T-helper 2 cell (primary cell): ENCODE results near the gene OXLD1.
A peak's percentile ranks its signal among the peaks of the same experiment; 100 is the strongest.

ENCODE experiments used
- DNase-seq, 5 experiments: peaks; one replicate each; pipeline versions ENCODE4 v3.0.0 to v3.0.0-alpha.2; 2012 to 2022

Gene OXLD1

DNA sequence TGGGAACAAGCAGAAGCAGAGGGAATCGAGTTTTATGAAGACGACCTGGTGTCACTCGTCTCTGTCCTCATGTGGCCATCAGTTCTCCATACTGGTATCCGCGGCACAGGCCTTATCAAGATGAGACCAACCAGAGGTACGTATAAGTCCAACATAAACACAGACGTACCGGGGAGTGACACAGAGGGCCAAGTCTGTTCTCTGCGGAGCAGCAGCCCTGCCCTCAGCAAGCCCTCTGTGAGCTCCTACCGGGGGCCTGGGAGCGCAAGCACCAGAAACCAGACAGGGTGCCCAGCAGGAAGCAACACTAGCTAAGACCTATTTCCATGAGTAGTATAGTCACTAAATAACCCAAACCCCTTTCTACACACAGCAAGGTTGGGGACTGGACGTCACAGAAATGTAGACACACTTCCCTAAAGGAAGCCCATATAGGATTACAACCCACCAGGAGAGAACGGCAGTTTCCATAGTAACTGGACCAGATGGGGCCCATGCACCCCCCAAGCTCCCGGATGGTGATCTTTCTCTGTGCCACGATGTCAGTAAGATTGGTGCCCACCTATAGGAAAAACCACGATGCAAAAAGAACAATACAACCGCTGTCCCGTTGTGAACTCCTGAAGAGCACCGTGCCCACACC is 16.3 kb upstream of the OXLD1 start:
- DNase-seq, result no peak

DNA sequence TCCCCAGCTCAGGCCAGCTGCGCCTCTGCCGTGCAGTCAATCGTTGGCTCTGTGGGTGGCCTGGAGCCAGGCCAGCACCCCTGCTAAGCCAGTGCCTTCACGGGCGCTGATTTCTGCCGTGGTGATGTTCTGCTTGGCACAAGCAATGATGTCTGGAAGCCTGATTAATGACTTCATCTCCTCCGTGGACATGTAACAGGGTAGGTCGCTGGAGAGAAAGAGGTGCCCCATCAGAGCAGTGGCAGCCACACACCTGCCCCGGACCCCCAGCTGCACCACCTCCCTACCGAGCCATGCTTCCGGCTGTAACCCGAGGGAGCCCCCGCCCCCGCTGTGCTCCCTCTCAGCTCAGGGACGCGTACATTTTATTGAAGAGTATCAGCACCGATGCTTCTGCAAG is 15.3 kb upstream of the OXLD1 start:
- no peak for DNase-seq

DNA sequence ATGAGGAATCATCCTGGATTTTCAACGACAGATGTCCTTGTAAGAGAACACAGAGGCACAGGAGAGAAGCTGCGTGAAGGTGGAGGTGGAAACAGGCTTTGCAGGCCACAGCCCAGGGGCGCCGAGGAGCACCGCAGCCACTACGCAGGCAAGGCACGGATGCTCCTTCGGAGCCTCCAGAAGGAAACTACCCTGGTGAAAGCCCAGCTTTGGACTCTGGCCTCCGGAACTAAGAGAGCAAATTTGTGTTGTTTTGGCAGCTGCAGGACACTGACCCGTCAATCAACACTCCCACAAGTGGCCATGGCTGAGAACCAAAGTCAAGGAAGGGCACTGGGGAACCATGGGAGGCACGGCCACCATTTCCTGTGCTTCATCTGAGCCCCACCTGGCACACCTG is 13.7 kb upstream of the OXLD1 start:
- DNase-seq, result no peak

DNA sequence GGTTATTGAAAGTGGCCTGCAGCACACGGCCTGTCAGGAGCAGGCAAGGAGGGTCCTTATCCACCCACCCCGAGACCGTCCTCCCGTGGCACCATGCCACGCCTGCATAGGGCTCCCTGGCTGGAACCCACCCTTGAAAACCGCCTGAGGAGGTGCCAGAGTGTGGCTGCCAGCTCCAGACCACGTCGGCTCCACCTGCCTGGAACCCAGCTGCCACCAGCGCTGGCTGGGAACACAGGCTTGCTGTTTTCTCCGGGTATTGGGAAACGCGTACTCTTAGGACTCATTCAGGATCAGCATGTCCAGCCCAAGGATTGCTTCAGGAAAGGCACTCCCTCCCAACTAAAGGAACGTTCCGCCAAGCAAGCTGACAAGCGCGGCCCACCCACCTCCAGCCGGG is 10.5 kb upstream of the OXLD1 start:
- no peak for DNase-seq

DNA sequence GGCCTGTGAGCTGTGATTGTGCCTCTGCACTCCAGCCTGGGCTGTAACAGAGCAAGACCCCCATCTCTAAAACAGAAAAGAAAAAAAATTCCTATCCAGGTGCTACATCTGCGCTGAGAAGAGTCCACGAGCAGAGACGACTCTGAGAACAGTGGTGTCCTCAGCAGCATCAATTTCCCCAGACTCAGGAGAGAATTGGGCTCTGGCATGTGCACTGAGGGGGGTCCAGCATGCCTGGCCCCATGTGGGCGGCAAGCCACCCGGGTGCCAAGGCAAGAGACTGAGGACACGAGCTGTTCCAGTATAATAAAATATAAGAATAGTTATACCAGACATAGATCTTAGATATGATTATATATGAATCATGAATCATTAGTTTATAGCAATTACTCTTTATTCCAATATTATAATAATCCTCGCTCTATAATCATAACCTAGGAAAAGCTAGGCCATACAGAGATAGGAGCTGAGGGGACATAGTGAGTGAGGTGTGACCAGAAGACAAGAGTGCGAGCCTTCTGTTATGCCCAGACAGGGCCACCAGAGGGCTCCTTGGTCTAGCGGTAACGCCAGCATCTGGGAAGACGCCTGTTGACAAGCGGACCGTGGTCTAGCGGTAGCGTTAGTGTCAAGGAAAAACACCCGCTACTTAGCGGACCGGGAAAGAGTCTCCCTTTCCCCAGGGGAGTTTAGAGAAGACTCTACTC is 9.3 kb upstream of the OXLD1 start:
- peak in 2 of 5 experiments; percentile 10 to 29 for DNase-seq

DNA sequence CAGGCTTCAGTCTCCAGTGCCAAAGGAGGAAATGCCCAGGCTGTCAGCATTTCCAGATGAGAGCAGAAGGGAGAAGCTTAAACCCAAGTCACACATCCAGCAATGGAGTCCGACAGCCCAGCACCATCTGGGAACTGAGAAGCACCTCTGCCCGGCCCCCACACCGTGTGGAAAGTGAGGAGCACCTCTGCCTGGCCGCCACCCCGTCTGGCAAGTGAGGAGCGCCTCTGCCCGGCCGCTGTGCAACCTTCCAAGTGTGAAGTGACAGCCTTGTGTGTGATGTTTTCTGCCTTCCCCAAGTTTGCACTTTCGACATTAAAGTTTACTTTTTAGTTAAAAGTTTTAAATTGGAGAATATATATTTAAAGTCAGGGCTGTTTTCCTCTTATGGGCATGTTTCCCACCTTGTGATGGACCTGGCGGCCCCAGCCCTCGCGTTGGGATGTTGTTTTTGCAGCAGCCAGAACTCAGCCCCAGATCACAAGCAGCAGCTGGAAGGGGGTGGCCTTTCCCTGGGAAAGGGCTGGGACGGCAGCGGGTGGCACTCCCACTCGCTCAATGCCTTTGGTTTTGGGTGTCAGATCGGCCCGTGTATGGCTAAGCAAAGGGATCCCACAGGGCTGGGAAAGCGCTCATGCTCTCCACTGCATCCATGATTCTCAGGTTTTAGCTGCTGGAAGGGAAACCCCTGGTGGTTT is 7.3 kb upstream of the OXLD1 start:
- no peak for DNase-seq

DNA sequence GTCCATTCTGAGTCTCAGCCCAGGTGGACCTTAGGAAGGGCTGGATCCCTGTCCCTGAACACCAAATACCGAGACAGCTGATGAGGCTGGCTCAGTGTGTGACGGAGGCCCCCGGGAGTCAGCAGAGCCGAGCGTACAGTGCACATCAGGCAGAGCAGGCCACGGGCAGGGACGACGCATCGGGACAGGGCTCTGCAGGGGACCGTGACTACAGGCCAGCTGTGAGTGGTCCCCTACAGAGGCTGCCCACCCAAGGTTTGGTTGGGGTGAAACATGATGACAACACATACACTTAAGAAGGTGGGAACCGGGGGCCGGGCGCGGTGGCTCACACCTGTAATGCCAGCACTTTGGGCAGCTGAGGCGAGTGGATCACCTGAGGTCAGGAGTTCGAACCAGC is 6.5 kb upstream of the OXLD1 start:
- DNase-seq, result no peak

DNA sequence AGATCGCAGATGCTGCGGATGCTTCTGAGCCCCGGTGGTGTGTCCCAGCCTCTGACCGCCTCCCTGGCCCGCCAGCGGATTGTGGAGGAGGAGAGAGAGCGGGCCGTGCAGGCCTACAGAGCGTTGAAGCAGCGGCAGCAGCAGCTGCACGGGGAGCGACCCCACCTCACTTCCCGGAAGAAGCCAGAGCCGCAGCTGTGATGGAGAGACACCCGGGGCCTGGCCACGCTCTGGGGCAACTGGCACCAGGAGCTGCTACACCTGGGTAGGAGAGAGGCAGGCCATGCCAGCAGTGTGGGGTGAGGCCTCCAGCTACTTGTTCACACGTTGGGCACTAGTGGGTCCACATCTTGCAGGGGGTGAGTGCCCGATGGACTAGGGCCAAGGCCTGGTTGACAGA is 6.1 kb upstream of the OXLD1 start:
- DNase-seq, result no peak

DNA sequence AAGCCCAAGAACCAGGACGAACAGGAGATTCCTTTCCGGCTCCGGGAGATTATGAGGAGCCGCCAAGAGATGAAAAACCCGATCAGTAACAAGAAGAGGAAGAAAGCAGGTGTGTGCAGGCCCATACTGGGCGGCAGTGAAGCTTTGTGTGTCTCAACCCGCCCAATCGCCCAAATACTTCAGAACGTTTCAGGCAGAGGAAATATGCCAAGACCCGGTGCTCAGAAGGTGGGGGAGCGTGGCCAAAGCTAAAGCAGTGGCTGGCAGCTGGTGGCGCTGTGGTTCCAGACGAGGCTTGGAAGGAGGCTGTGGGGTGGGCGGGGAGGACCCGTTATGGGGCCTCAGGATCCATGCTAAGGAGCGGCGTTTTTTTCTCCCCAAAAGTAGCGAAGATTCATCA is 1.3 kb upstream of the OXLD1 start:
- DNase-seq, result peak in 1 of 5 experiments; percentile 32

DNA sequence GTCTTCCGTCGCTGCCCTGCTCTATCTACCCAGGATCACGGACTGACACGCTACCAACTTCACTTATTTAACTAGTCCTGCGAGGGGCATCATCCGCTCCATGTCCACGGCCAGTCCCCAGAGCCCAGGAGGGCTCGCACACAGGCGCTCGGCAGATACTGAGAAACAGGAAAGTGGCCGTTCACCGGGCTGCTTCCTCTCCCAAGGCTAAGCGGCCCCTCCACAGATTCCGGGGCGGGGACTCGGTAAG is 388 bp downstream of the OXLD1 start:
- peak in 2 of 5 experiments; percentile 21 to 51 for DNase-seq

DNA sequence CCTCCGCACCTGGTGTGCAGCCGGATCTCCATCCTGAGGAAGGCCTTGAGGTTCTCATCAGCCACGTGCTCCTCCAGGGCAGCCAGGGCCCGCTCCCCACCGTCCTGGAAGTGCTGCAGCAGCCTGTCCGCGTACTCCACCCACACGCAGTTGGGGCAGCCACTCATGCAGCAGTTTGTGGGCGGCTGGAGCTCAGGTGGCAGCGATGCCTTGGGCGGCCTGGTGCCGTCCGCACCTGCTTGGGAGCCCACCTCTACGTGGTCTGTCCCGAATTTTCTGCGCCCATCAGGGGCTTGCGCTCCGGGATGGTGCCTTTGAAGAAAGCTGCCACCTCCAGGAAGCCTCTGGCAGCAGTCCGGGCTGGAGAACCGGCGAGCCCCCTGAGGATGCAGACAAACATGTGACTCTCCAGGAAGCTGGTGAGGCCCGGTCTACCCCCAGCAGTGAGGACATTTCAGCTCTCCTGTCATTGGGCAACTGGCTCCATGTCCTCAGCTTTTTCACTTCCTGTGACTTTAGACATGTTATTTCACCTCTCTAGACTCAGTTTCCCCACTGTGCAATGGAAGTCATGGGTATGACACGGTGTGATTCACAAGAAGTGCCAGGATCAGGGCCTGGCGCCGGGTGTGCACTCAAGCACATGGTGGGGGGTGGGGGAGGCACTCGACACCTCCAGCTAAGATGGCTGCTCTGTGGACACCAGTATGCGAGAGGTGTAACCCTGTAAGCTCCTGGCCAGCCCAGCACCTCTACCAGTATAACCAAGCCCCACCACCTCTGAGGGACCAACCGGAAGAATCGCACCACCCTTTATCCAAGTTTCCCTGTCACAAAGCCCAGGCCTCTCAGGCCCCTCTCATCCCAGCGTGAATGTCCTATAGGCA is 957 bp downstream of the OXLD1 start:
- peak in 4 of 5 experiments; percentile 9 to 78 (median 34) for DNase-seq

DNA sequence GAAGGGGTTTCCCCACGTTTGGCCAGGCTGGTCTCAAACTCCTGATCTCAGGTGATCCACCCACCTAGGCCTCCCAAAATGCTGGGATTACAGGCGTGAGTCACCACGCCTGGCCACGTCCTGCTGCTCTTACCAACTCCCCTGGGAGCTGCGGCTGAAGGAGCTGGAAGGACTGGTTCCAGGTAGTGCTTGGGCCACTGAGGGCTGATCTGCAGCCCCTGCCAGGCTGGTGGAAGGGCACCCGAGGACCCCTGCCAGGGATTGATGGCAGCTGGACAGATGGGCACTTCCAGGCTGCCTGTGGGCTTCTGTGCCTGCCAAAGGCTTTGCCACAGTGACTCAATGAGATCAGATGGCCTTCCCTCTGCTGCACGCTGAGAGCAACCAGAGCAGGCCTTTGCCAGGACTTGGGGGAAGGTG is 2.3 kb downstream of the OXLD1 start:
- peak in 1 of 5 experiments; percentile 20 for DNase-seq

DNA sequence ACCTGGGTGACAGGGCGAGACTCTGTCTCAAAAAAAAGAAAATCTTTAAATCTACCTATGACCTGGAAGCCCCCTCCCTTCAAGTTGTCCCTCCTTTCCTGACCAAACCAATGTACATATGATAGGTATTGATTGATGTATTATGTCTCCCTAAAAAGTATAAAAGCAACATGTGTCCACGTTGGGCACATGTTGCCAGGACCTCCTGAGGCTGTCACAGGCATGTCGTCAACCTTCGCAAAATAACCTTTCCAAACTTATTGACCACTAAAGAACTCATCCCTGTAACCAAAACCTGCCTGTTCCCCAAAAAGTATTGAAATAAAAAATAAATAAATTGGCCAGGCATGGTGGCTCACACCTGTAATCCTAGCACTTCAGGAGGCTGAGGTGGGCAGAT is 4.4 kb downstream of the OXLD1 start:
- DNase-seq, result no peak

DNA sequence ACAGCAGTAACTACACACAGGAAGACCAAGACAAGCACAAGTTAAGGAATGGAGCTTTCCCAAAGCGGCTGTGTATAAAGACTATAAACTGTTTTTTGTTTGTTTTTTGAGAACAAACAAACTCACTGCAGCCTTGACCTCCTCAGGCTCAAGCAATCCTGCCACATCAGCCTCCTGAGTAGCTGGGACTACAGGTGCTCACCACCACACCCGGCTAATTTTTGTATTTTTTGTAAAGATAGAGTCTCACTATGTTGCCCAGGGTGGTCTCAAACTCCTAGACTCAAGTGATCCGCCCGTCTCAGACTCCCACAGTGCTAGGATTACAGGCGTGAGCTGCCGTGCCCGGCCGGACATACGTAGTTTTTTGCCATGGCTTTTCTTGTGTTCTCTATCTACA is 6.0 kb downstream of the OXLD1 start:
- no peak for DNase-seq

DNA sequence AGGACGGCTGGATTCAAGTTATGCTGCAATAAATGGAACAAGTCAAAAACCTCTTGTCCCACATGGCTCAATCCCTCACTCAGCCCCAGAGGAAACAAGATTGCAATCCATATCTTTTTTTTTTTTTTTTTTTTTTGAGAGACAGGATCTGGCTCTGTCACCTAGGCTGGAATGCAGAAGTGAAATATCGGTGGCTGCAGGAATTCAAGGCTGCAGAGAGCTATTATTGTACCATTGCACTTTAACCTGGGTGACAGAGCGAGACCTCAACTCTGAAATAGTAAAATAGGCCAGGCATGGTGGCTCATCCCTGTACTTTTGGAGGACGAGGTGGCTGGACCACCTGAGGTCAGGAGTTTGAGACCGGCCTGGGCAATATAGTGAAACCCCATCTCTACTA is 7.4 kb downstream of the OXLD1 start:
- no peak for DNase-seq

DNA sequence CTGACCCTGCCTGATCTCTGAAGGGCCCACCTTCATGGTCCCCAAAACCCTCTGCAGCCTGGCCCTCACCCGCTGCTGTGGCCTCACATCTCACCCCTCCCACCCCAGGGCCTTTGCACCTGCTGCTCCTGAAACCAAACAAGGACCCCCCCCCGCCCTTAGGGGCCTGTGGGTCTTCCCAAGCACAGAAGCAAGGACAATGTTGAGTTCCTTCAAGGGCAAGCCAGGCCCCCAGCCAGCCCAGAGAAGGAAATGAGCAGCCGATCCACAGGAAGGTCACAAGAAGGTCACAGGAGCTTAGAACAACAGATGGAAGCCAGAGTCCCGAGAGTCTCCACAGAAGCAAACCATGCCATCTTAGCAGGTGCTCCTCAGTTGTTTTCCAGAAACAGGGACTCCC is 9.6 kb downstream of the OXLD1 start:
- DNase-seq, result peak in 1 of 5 experiments; percentile 42

DNA sequence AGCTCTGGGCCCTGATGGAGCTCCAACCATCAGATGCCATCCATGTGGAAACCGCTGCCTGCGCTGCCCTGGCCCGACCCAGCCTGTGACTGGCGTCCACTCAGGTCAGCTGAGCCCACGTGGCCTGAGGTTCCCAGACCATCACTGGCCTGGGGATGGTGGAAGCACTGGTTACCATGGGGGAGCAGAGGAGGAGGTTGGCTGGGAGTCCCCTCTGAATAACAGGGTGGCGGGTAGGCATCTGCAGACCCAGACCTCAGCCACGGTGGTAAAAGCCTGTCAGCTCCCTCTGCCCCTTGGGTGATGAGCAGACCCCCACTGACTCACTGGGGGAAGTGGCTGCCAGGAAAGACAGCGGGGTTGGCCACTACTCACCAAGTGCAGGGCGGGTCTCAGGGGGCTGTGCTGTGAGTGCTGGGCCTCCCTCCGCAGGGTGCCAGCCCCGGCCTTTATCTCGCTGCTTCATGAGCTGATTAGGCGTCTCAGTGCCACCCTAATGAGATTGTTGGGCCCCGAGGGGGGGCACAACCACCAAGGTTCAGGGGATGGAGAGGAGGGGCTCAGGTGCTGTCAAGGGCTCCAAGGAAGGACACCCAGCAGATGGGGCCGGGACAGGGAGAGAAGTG is 10.2 kb downstream of the OXLD1 start, which contains the start of gene PDE6G:
Gene PDE6G (minus strand): TSS at position 425 of the 626 bp plus-strand sequence. CDS start 3,237 bp downstream, outside the sequence.
- DNase-seq, result no peak

DNA sequence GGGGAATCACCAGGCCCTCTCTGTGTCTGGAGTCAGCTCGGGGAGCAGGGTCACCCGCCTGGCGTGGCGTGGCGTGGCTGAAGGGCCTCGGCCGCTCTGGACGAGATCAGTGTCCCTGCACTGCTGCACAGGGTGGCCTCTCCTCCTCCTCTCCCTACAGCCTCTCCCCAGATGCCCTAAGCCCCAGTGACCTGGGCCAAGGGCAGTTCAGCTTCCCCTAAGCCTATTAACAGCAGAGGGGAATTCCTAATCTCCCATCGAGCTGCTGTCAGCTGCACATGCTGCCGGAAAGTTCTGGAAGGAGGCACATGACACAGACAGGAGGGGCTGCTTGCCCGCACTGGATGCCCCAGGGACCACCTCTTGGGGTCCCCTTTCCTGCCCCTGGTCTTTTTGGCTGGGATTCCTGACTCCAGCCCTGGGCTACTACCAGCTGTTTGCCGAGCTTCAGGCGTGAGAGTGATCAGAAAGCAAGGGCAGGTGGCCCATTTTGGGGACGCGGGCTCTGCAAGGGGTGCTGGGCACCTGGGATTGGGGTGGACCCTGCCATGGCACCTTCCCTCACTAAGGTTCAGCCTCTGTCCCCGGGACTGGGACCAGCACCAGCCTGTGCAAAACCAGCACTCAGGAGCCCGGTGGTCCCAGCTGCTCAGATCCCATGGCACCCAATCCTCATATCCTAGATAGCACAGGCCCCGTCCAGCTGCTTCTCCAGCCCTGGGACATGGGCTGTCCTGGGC is 10.9 kb downstream of the OXLD1 start:
- DNase-seq, result no peak

DNA sequence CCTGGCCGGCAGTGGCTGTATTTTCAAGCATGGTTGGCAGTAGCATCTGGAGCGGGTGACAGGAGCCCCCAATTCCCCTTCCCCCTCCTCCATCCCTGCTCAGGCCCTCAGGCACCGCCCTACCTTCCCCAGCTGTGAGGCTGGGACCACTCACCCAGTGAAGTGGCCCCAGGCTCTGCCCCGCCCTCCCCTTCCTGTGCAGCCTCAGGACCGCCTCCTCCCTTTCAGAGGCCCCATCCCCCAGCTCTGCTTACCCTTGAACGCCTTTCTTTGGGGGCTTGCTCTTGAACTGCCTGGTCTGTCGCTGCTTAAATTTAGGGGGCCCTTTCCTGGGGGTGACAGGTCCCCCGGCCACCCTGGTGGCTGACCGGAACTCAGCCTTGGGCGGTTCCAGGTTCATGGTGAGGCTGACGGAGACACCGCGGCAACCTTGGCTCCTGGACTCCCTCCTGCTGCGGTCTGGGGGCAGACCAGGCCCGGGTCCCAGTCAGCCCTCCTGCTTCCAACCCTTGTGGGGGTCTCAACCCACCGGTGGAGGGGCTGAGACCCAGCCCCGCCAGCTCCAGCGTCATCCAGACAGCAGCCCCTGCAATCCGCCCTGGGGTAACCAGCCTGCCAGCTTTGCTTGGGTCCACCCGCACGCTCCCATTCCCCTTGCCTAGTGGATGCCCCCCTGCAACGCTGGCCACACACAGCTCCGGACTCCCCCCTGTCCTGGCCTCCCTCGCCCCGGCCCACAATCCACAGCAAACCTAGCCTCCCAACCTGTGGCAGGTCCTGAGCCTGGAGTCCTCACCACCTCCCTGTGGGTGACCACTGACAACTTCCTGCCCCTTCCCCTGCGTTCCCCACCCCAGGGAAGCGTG is 13.3 kb downstream of the OXLD1 start:
- peak in 1 of 5 experiments; percentile 27 for DNase-seq

DNA sequence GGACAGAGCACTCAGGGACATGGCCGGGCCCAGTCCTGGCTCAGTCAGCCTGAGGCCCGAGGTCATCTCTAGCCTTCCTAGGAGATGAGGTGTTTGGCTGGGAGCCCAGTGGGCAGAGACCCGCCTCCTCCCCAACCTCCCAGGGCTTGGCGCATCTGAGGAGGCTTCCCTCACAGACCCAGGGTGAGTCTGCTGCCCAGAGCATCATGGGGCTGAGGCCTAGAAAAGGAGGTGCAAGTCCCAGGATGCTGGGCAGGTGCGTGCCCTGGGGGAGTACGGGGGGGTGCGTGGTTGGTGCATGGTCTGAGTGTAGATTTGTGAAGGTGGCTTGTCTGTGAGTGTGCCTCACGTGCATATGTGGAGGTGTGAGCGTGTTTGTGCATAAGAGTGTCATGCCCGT is 14.7 kb downstream of the OXLD1 start:
- DNase-seq, result no peak

DNA sequence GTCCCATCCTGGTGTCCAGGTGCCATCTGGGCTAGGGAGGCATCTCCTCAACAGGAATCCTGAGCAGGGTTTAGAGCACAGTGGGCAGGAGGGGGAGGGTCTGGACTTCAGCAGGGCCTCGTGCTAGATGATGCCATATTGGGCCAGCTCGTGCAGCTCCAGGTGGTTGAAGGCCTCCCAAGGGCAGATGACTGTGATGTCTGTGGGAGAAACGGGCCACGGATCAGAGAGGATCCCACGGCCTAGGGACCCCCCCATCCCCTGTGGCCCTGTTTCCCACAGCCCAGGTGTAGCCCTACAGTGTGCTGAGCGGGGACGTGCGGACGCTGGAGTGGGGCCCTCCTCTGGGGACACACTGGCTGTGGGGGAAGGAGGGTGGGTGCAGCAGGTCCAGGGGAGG is 15.5 kb downstream of the OXLD1 start:
- no peak for DNase-seq
